Left renal cortex interstitium (tissue), 4 donors: ENCODE measurements around the gene SESN1. TPM values are rescaled to one million over a fixed set of nuclear protein-coding genes. Genes with fewer than 3 reads are reported as not detected.
"Not testable (repeated sequence)": the region's sequence is repeated elsewhere in the genome, so short reads cannot be mapped to it uniquely, and the experiment has no call there.

ENCODE experiments used
- DNase-seq, 4 donors: peaks; one replicate each; pipeline ENCODE4 v3.0.0-alpha.2; 2013; ENCODE audit warnings: low read depth in 4 of 4, low spot score in 2 of 4, missing footprints in 1 of 4
- polyA plus RNA-seq, 4 donors: library from polyadenylated mRNA; unstranded; fragments of 120-200 nt; gene quantifications; one replicate each; pipeline ENCODE4 v1.2.1, GENCODE V29; 2013; ENCODE audit not compliant: insufficient read length in 4 of 4

SESN1 gene
- polyA plus RNA-seq, 4 donors: 22.8 to 29.0 (median 25.3) TPM

- no peak for DNase-seq
Observed at GRCh38 chr6:109006818-109007217, 87.8 kb downstream of the SESN1 start.

DNA sequence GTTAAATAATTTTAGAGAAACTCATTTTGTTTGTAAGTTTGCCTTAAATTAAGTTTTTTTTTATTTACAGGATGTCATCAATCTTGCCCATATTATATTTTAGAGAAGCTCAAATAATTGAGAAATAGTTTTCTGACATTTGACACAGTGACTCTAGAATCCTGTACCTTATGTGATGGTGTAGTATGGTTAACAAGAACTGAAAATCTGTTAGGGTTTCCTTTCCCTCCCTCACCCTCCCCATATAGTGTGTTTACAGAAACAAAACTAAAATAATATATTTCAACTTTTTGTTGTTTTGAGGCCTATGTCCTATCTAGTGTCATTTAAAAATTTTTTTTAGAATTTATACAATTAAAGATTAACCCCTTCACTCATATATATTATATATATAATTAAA is 91.8 kb downstream of the SESN1 start:
- no peak for DNase-seq

GRCh38 chr6:109002051-109002697 is 92.5 kb downstream of the SESN1 start:
- no peak for DNase-seq

GRCh38 chr6:109001291-109001894 is 93.3 kb downstream of the SESN1 start:
- no peak for DNase-seq

DNA sequence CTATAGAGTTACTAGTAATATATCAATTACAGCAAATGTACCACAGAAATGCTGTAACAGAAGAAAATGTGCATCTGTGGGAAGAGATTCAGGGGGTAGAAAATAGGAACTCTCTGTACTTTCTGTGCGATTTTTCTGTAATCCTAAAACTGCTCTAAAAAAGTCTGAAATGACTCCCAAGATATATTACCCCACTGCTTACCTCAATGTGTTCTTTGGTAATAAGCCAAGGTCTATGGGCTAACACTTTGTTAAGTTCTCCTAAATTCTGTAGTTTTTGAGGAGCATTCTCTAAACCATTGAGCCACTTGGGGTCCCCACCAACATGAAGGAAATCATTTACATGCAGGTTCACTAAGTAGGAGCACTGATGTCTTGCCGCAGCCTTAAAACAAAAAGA is 94.4 kb downstream of the SESN1 start:
- DNase-seq: no peak

DNA sequence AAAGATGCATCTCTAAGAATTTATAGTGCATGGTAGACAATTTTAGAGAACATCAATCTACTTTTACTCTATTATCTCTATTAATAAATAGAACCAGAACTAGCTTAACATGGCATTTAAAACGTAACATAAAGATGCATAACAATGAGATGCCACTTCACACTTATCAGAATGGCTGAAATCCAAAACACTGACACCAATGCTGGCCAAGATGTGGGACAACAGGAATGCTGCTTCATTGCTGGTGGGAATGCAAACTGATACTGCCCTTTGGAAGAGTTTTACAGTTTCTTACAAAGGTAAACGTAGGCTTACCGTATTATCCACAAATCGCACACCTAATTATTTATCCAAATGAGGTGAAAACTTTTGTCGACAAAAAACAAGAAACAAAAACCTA is 95.2 kb downstream of the SESN1 start:
- DNase-seq: no peak

GRCh38 chr6:108998485-108998884 is 96.2 kb downstream of the SESN1 start:
- no peak for DNase-seq

GRCh38 chr6:108996208-108996607 is 98.4 kb downstream of the SESN1 start:
- DNase-seq: no peak

GRCh38 chr6:108995296-108995695 is 99.3 kb downstream of the SESN1 start:
- no peak for DNase-seq

- DNase-seq: no peak
Observed at GRCh38 chr6:108993876-108994275, 100.8 kb downstream of the SESN1 start.

DNA sequence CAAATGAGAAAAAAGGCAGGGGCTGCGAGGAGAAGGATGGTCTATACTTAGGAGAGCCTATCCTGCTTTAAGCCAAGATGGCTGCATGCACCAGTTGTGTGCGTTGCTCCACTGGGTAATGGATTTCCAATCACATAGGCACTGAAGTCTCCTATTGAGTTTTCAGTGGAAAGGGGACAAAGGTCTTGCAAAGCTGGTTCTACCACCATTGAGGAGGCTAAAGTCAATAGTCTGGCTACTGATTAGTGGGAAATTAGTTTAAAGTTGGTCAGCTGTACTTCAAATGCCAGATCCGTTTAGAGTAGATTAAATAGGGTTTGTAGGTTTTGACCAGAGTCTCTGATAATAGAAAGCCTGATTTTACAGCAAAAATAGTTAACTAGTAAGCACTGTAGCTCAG is 104.9 kb downstream of the SESN1 start:
- no peak for DNase-seq

DNA sequence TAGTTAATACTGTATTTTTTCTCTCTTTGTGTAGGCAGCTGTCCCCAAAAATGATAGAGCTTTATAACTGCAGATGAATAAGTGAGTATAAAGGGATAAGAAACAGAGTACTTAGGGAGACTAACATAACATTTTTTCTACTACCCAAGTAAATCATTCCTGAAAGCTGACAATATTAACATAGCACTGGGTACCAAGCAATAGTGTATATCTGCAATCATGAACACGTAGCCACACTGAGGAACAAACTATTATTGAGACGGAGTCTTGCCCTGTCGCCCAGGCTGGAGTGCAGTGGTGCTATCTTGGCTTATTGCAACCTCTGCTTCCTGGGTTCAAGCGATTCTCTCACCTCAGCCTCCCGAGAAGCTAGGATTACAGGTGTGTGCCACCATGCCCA is 105.9 kb downstream of the SESN1 start:
- no peak for DNase-seq

GRCh38 chr6:108988296-108988695 is 106.3 kb downstream of the SESN1 start:
- DNase-seq: no peak

DNA sequence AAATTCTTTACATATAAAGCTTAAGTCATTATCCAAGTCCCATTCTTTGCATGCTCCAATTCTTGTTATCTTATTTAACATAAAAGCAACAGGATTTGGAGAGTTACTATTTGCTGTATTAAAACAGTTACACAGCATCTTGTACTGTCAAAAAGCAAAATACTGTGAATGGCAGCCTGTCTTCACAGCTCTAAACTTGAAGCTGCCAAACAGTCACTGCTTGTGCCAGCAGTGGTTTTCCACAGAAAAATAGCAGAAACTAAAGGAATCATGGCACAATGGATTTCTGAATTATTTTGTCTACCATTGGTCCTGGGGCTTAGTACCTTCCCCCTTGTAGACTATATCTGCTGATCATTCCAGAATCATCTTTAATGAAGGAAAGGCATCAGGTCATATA is 107.5 kb downstream of the SESN1 start:
- no peak for DNase-seq

DNA sequence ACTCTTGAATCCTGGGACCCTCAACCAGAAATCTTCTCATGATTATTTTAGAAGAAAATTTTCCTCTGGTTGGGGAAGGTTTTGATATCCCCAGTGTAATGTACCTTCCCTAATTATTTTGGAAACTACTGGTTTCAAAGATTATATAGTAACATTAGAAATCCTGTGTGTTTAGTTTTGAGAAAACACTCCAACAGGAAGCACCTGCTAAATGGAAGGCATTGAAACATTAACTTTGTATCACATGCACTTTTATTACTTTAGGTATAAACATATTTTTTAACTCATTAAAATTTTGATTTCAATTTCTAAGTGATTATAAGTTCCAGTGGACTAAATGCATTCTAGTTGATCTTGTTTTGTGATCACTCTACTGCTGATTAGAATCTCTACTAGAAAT is 109.3 kb downstream of the SESN1 start:
- DNase-seq: no peak

DNA sequence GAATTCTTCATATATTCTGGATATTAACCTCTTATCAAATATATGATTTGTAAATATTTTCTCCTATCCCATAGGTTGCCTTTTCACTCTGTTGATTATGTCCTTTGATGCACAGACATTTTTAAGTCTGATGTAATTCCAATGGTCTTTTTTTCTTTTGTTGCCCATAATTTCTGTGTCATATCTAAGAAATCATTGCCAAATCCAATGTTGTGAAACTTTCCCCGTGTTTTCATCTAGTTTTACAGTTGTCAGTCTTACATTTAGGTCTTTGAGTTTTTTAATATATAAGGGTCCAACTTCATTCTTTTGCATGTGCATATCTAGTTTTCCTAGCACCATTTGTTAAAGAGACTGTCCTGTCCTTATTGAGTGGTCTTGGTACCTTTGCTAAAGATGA is 111.5 kb downstream of the SESN1 start:
- no peak for DNase-seq

DNA sequence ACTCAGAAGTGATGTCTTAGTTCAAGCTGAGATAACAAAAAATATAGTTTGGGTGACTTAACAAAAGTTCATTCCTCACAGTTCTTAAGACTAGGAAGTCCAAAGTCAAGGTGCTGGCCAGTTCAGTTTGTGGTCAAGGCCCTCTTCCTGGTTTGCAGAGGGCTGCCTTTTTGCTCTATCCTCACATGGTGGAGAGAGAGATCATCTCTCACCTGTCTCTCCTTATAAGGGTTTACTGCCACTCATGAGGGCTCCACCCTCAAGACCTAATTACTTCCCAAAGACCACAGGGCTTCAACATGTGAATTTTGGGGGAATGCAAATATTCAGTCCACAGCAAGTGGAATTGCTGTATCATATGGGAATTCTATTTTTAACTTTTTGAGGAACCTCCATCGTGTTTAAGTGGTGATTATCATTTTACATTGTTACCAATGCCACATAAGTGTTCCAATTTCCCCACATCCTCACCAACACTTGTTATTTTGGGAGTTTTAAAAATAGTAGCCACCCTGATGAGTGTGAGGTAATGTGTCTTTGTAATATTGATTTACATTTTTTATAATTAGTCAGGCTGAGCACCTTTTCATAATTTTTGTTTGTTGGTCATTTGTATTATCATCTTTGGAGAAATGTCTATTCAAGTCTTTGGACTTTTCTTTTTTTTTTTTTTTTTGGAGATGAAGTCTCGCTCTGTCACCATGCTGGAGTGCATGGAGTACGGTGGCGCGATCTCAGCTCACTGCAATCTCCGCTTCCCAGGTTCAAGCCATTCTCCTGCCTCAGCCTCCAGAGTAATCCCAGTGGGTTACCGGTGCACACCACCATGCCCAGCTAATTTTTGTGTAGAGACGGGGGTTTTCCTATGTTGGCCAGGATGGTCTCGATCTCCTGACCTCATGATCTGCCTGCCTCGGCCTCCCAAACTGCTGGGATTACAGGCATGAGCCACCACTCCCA is 112.2 kb downstream of the SESN1 start:
- DNase-seq: no peak

GRCh38 chr6:108978638-108979037 is 116.0 kb downstream of the SESN1 start:
- DNase-seq: not testable (repeated sequence)

DNA sequence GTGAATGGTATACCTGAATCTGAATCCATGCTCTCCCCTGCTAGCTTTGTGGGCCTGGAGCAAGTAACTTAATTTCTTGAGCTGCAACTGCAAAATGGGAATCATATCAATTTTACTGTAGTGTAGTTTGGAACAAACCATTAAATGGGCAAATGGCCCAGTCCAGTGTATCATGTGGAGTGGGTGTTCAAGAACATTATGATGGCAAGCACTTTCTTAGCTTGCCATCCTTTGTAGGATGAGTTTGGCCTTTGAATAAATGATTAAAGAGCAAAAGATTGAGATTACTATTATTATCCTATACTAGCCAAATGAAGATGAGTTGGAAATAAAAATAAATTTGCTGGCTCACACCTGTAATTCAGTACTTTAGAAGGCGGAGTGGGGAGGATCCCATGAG is 120.4 kb downstream of the SESN1 start:
- DNase-seq: no peak

DNA sequence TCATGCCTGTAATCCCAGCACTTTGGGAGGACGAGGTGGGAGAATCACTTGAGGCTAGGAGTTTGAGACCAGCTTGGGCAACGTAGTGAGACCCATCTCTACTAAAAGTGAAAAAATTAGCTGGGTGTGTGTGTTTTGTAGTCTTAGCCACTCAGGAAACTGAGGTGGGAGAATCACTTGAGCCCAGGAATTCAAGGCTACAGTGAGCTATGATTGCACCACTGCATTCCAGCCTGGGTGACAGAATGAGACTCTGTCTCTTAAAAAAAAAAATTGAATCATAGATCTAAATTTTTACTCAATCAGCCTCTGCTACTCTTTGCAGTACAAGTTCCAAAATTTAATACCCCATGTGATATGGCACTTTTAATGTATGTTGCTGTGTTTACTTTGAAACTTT is 124.9 kb downstream of the SESN1 start:
- no peak for DNase-seq
